CD4-positive, alpha-beta T cell treated with Interleukin-17A for 1 hour (primary cell): ENCODE data around the gene ANKMY2.

Experiments used
- DNase-seq: peaks from one replicate; pipeline ENCODE4 v3.0.0-alpha.2; 2020

The ANKMY2 gene

DNA sequence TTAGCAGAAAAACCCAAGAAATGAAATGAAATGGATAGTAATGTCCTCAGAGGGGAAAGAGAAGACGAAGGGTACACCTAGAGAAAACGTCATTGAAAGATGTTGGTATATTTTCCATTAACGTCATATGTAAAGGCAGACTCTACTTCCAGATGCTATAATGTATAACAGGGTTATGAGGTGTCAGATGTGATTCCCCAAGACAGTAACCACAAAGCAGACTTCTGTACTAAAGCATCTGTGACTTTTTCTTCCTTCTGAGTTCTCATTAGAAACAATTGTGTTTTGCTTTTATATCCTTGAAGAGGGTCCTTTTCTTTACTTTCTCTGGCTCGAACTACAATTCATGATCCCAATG lies 81.6 kb downstream of the ANKMY2 start:
- no peak for DNase-seq

- peak; percentile 20 for DNase-seq
Observed at GRCh38 chr7:16563281-16564022, 82.1 kb downstream of the ANKMY2 start.

- DNase-seq = no peak
Observed at GRCh38 chr7:16562456-16563220, 82.9 kb downstream of the ANKMY2 start.

GRCh38 chr7:16561943-16562342 lies 83.6 kb downstream of the ANKMY2 start:
- DNase-seq = no peak

DNA sequence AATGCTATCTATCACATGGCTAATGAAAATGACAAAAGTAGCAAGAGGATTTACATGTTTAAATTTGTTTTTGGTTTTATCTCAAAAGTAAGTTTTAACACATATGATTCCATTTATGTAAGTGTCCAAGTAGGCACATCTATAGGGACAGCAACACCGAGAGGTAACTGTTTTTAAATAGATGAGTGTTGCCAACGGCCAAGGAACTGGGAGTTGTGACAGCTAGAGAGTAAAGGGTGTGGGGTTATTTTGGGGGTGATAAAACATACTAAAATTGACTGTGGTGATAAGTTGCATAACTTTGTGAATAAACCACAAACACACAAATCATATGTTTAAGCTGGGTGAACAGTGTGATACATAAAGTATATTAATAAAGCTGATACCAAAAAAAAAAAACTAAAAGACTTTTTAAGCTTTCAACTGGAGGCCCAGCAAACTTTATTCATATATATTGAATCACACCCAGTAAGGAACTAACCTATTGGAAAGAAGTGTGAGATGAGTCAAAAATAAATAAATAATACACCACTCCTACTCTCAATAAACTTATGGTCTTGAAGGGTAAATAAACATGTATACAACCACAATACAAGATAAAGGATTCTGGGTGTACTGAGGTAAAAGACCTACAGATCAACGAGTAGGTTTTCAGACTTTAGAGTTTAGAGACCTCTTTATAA lies 85.9 kb downstream of the ANKMY2 start:
- DNase-seq = no peak

- DNase-seq = no peak
Observed at GRCh38 chr7:16558761-16559302, 86.7 kb downstream of the ANKMY2 start.

DNA sequence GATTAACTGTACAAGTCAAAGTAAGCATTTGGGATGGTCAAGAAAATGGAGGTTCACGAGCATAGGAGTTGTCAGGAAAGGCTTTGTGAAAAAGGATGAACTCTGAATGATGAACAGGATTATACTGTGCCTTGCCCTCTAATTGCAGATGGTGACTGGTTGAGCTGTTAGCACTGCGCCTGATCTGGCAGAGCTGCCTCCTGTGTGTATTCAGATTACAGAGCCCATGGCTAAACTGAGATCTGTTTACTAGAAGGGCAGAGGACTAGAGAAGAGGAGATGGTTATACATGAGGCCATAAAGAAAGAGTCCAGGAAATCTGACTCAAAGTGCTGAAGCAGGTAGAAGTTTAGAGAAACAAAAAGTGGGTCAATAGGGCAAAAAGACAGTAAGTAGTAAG lies 89.2 kb downstream of the ANKMY2 start:
- no peak for DNase-seq

DNA sequence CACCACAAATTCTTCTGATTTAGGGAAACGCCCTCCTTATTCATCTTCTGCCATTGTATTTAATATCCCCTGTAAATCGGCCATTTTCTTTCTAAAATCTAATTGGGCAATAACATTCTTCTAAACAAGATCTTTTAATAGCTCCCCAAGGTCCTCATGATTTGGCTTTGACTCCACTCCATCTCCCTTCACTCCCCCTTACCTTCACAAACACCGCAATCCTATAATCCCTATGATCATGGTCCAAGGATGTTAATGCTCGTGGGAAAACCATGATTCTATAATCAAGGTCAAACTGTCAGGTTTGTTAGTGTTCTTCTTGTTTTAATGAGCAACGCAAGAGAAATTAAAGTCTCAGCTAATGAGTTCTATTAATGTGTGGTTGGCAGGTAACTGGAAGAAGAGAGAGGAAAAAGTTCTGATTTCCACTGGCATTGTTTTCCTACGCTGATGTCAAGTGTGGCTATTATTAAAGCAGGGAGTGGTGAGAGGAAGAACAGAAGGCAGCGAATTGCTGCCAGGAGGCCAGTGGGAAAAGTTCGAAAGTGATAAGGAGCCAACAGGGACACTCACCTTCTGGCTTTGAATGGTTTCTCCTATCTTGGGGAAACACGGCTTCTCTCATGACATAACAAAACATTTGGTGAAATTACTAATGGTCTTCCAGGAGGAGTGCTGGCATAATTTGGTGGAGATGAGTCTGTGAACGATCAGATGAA lies 90.9 kb downstream of the ANKMY2 start:
- DNase-seq = no peak

DNA sequence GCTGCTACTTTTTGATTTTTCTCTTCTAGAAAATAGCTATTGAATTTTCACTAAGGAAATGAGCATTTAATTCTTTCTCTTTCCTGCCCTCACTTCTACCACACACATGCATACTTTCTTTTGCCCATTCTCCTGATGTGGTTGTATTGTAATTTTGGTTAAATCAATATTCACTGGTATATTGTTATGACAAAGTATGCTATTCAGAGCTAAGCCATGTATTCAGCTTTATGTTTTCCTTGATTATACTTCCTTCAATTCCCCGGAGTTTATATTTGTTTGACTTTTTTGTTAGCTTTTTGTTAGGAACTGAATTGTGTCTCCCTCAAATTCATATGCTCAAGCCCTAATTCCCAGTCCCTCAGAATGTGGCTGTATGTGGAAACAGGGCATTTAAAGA lies 94.9 kb downstream of the ANKMY2 start:
- DNase-seq = no peak
